MM.1S (cell line): Measurements from ENCODE around the gene ZNF580.

Experiments used
- EZH2phosphoT487 ChIP-seq: fragments of 300-600 bp; sonication (generic); IDR thresholded peaks from 2 replicates; pipeline ENCODE4 v1.6.1; 2018; ENCODE audit warnings: antibody characterized with exemption, low read length
- TF ChIP-seq, protein P1 (sequence below): fragments of 300-600 bp; sonication (generic); IDR thresholded peaks from 2 replicates; pipeline ENCODE4 v1.5.1; 2016; ENCODE audit warnings: antibody characterized with exemption, low read length, mixed read lengths

DNA sequence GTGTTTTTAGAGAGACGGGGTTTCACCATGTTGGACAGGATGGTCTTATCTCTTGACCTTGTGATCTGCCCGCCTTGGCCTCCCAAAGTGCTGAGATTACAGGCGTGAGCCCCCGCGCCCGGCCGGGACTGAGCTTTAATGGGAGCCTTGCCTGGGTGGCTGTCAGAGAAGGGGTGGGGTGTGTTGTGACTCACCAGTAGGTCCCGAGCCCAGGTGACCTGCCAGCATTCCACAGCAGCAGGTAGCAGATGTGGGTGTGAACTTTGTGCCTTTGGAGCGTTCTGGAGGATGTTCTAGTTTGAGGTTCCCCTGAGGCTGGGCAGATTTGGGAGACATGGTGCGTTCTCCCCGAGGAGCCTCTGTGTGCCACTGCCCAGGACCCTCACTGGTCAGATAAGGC, 27.2 kb downstream of the ZNF580 start:
- TF ChIP-seq, protein P1, sequence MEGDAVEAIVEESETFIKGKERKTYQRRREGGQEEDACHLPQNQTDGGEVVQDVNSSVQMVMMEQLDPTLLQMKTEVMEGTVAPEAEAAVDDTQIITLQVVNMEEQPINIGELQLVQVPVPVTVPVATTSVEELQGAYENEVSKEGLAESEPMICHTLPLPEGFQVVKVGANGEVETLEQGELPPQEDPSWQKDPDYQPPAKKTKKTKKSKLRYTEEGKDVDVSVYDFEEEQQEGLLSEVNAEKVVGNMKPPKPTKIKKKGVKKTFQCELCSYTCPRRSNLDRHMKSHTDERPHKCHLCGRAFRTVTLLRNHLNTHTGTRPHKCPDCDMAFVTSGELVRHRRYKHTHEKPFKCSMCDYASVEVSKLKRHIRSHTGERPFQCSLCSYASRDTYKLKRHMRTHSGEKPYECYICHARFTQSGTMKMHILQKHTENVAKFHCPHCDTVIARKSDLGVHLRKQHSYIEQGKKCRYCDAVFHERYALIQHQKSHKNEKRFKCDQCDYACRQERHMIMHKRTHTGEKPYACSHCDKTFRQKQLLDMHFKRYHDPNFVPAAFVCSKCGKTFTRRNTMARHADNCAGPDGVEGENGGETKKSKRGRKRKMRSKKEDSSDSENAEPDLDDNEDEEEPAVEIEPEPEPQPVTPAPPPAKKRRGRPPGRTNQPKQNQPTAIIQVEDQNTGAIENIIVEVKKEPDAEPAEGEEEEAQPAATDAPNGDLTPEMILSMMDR = no peak
- TF ChIP-seq EZH2phosphoT487 = no peak
